ENCODE data around the gene KCNJ14.

Gene KCNJ14

GRCh38 chr19:48465215-48465614 lies 9.8 kb downstream of the KCNJ14 start:
- Histone ChIP-seq H3K9me3 (ENCODE audit: insufficient read depth, low read length) (no peaks in the 10 kb centered on the region), H3K4me3 (ENCODE audit: insufficient read depth, low read length, poor library complexity, severe bottlenecking) (no peak overlapping the region)

GRCh38 chr19:48466561-48467325 lies 11.4 kb downstream of the KCNJ14 start:
- TF ChIP-seq EZH2phosphoT487 (conservative IDR thresholded peaks at IDR 0.05; ENCODE audit: low read length), result no peak
- TF ChIP-seq CTCF (IDR thresholded peaks at IDR 0.05; ENCODE audit: insufficient read depth, low read length, poor library complexity, severe bottlenecking), result no peak
- no peak overlapping the region for H3K27ac ChIP-seq (ENCODE audit: low read depth, low read length)
- H3K9ac ChIP-seq (ENCODE audit: low read length), result no peak overlapping the region
- no peak overlapping the region for H3K4me3 ChIP-seq (ENCODE audit: insufficient read depth, low read length, poor library complexity, severe bottlenecking)
- no peaks in the 10 kb centered on the region for H3K27me3 ChIP-seq (ENCODE audit: low read length)
- H3K36me3 ChIP-seq (ENCODE audit: low read length), result no peaks in the 10 kb centered on the region
- H3K9me3 ChIP-seq (ENCODE audit: insufficient read depth, low read length), result no peaks in the 10 kb centered on the region
- H3K4me2 ChIP-seq (ENCODE audit: low read depth, low read length, poor library complexity, severe bottlenecking), result no peak overlapping the region
- peaks cover 7% of the 10 kb centered on the region for H3F3A ChIP-seq (ENCODE audit: insufficient read depth)
- no peaks in the 10 kb centered on the region for H3K9me2 ChIP-seq (replicated peaks; ENCODE audit: insufficient read depth, low read length)
- H3K79me2 ChIP-seq (ENCODE audit: insufficient read depth, low read length), result 0 out of 2 replicates have a peak, but pooled peaks cover 3% of the 10 kb centered on the region
- H2AFZ ChIP-seq (ENCODE audit: low read depth, low read length, severe bottlenecking), result no peak overlapping the region
- H4K20me1 ChIP-seq (ENCODE audit: low read depth, low read length), result no peaks in the 10 kb centered on the region

More at GRCh38 chr19:48465215-48465614, 9.8 kb downstream of the KCNJ14 start:
- H3K36me3 ChIP-seq (ENCODE audit: low read length), result no peaks in the 10 kb centered on the region
- H3K79me2 ChIP-seq (ENCODE audit: insufficient read depth, low read length), result 0 out of 2 replicates have a peak, but pooled peaks cover 3% of the 10 kb centered on the region
- H3K9ac ChIP-seq (ENCODE audit: low read length), result no peak overlapping the region
- H4K20me1 ChIP-seq (ENCODE audit: low read depth, low read length), result no peaks in the 10 kb centered on the region
- H3K4me2 ChIP-seq (ENCODE audit: low read depth, low read length, poor library complexity, severe bottlenecking), result no peak overlapping the region
- H3K9me2 ChIP-seq (replicated peaks; ENCODE audit: insufficient read depth, low read length), result no peaks in the 10 kb centered on the region
- H3K27ac ChIP-seq (ENCODE audit: low read depth, low read length), result no peak overlapping the region
- H2AFZ ChIP-seq (ENCODE audit: low read depth, low read length, severe bottlenecking), result no peak overlapping the region
- no peaks in the 10 kb centered on the region for H3K27me3 ChIP-seq (ENCODE audit: low read length)
- H3F3A ChIP-seq (ENCODE audit: insufficient read depth), result peaks cover 7% of the 10 kb centered on the region
- TF ChIP-seq EZH2phosphoT487 (conservative IDR thresholded peaks at IDR 0.05; ENCODE audit: low read length) (no peak), CTCF (IDR thresholded peaks at IDR 0.05; ENCODE audit: insufficient read depth, low read length, poor library complexity, severe bottlenecking) (no peak)

- Histone ChIP-seq H3K79me2 (ENCODE audit: insufficient read depth, low read length) (0 out of 2 replicates have a peak, but pooled peaks cover 3% of the 10 kb centered on the region), H3K9me3 (ENCODE audit: insufficient read depth, low read length) (no peaks in the 10 kb centered on the region), H3K27ac (ENCODE audit: low read depth, low read length) (peak overlapping the region; percentile 71), H3K9me2 (replicated peaks; ENCODE audit: insufficient read depth, low read length) (no peaks in the 10 kb centered on the region), H3F3A (ENCODE audit: insufficient read depth) (peaks cover 7% of the 10 kb centered on the region; the same call in 1 of the 2 replicates), H3K27me3 (ENCODE audit: low read length) (no peaks in the 10 kb centered on the region), H2AFZ (ENCODE audit: low read depth, low read length, severe bottlenecking) (no peak overlapping the region), H3K4me2 (ENCODE audit: low read depth, low read length, poor library complexity, severe bottlenecking) (peak overlapping the region; percentile 59), H3K36me3 (ENCODE audit: low read length) (no peaks in the 10 kb centered on the region), H3K4me3 (ENCODE audit: insufficient read depth, low read length, poor library complexity, severe bottlenecking) (peak overlapping the region; percentile 79), H3K9ac (ENCODE audit: low read length) (peak overlapping the region; percentile 92), H4K20me1 (ENCODE audit: low read depth, low read length) (no peaks in the 10 kb centered on the region)
- TF ChIP-seq CTCF (IDR thresholded peaks at IDR 0.05; ENCODE audit: insufficient read depth, low read length, poor library complexity, severe bottlenecking) (no peak), EZH2phosphoT487 (conservative IDR thresholded peaks at IDR 0.05; ENCODE audit: low read length) (no peak)
These were observed 13.5 kb downstream of the KCNJ14 start for GRCh38 chr19:48468772-48469288.

All from SU-DHL-6 (cell line).